ENCODE measurements around the gene CACNA1C.

- TF ChIP-seq POLR2A (IDR thresholded peaks at IDR 0.05; ENCODE audit: low read depth, low read length) (no peak), PAX5 (IDR thresholded peaks at IDR 0.05; ENCODE audit: borderline replicate concordance, low read depth, low read length) (no peak)
These were observed 382.7 kb downstream of the CACNA1C start for GRCh38 chr12:2435511-2435910.

Measured in GM12878 (cell line).